Bronchial epithelial cell (primary cell): ENCODE data around the gene SDK2. TPM values are rescaled to one million over a fixed set of nuclear protein-coding genes. Genes with fewer than 3 reads are reported as not detected.

Source experiments
- DNase-seq: peaks from one replicate; pipeline ENCODE4 v3.0.0-alpha.2; 2010; ENCODE audit warnings: low read depth
- FAIRE-seq: peaks from 2 replicates; lab custom pipeline; 2011; peaks lifted over from hg19 to GRCh38; lab: Jason Lieb, UNC
- H3K27me3 ChIP-seq: 2 replicates; pipeline ENCODE4 v1.5.1; 2011; ENCODE audit warnings: low read length; ENCODE audit not compliant: control insufficient read depth, insufficient read depth
- H3K36me3 ChIP-seq: 2 replicates; pipeline ENCODE4 v1.5.1; 2011; ENCODE audit warnings: low read length; ENCODE audit not compliant: control insufficient read depth, insufficient read depth
- H3K4me3 ChIP-seq: 2 replicates; pipeline ENCODE4 v1.5.1; 2011; ENCODE audit warnings: mild to moderate bottlenecking, low read depth, low read length, control low read depth
- CTCF ChIP-seq: IDR thresholded peaks from 2 replicates; pipeline ENCODE4 v1.5.1; 2011; ENCODE audit warnings: mild to moderate bottlenecking, moderate library complexity, low read length, control low read depth, inconsistent platforms; ENCODE audit not compliant: insufficient read depth, severe bottlenecking
- total RNA-seq: library from RNA; depleted of rRNA; stranded (reverse); fragments of >200 nt; gene quantifications from 2 replicates; pipeline ENCODE4 v1.2.1, GENCODE V29; 2014

Gene SDK2
- total RNA-seq, 1 donor from 2014 or later, result 2.1 TPM

DNA sequence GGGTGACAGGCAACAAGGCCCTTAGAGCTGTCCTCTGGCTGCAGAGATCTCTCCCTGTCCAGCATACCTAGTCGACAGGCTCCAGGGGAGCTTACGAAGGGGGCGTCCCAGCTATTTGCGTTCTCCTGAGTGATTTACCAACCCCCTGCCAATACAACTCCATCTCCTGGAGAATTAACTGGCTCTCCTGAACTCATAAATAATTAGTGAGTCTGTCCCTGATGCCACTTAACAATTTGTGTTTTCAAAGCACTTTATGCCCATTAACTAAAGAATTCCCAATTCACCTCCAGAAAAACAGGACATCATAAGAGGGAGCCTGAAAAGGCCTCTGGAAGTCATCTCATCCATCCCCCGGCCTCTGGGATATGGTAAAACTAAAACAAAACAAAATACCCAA, 26.7 kb downstream of the SDK2 start:
- no peak for DNase-seq
- FAIRE-seq, result no peak
- no peak for TF ChIP-seq CTCF
- Histone ChIP-seq H3K4me3 (no peak overlapping the region), H3K36me3 (no peaks in the 10 kb centered on the region), H3K27me3 (no peaks in the 10 kb centered on the region)

DNA sequence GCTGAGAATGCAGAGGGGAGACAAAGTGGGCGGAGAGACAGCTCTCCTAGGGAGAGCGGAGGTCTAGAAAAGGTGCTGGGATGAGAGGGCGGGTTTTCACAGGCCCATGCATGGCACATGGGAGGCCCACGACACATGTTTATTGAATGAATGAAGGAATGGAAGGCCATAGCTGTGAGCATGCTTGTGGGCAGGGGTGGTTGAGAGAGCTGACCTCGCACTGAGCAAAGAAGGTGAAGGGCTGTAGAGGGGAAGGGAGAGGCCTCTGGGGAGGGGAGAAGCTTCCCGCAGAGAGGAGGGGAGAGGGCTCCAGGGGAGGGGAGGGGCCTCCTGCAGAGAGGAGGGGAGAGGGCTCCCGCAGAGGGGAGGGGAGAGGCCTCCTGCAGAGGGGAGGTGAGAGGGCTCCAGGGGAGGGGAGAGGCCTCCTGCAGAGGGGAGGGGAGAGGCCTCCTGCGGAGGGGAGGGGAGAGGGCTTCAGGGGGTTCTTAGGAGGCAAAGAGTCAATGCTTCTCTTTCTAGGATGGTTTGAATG, 27.3 kb downstream of the SDK2 start:
- Histone ChIP-seq H3K27me3 (no peaks in the 10 kb centered on the region), H3K4me3 (no peak overlapping the region), H3K36me3 (no peaks in the 10 kb centered on the region)
- FAIRE-seq (no peak), DNase-seq (no peak)
- TF ChIP-seq CTCF, result no peak

GRCh38 chr17:73616120-73616872, 27.9 kb downstream of the SDK2 start:
- Histone ChIP-seq H3K36me3 (no peaks in the 10 kb centered on the region), H3K27me3 (no peaks in the 10 kb centered on the region), H3K4me3 (no peak overlapping the region)
- DNase-seq, result no peak
- FAIRE-seq, result peak; percentile 72
- no peak for TF ChIP-seq CTCF

GRCh38 chr17:73614256-73614655, 30.0 kb downstream of the SDK2 start:
- FAIRE-seq (no peak), DNase-seq (peak; percentile 88)
- H3K27me3 ChIP-seq, result no peaks in the 10 kb centered on the region
- no peak for TF ChIP-seq CTCF
- no peaks in the 10 kb centered on the region for H3K36me3 ChIP-seq
- peak overlapping the region; percentile 18 for H3K4me3 ChIP-seq

DNA sequence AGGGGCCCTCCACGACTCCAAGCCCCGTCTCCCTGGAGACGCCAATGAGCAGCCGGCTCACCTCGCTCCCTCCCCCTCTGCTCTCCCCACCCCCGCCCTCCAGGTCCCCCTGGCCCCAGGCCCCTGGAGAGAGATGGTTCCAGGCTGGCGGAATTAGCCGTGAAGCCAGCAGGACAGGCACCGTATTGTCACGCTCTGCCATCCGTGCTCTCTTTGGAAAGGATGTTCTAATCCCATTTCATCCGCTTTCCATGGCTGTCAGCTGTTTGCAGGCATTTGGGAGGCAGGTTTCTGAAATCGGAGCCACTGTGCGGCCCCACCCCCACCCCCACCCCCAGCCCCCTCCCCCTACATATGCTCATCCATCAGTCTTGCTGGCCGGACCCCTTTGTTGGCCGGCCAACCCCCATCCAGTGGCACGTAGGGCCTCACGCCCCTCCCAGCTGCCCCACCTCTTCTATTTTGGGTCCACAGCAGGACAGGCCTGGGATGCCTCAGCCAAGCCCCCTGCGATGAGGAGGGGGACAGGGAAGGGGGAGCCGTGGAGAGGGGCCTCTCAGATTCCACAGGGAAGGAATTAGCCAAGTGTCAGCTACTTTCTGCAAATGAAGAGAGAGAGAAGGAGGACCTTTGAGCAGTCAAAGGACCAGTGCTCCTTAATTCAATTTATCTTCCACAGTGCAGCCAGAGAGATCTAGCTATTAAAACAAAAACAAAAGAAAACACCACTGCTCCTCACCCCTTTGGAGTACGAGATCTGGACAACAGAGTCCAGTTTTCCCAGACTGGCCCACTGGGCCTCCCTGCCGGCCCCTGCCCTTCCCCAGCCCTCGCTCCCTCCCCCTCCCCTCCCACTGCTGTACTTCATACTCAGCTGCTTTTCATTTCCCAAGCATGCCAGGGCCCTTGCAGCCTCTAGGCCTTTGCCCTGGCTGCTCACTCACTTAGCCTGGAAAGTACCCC, 30.7 kb downstream of the SDK2 start:
- Histone ChIP-seq H3K27me3 (no peaks in the 10 kb centered on the region), H3K36me3 (no peaks in the 10 kb centered on the region), H3K4me3 (peak overlapping the region; percentile 18)
- FAIRE-seq (no peak), DNase-seq (no peak)
- no peak for TF ChIP-seq CTCF
